Body of pancreas (tissue), 4 donors: Measurements from ENCODE around the gene NECTIN2. TPM values are rescaled to one million over a fixed set of nuclear protein-coding genes. Genes with fewer than 3 reads are reported as not detected.

Experiments used
- ATAC-seq: fragments of 150-250 bp; one replicate; pipeline ENCODE4 v1.9.1; 2016
- DNase-seq, 4 donors: peaks; one replicate each; pipeline ENCODE4 v3.0.0-alpha.2; 2019
- H3K27ac ChIP-seq, 4 donors: fragments of 200-600 bp; sonication (generic); 1 replicate in 3 of 4; 2 replicates in 1 of 4; pipeline versions ENCODE4 v1.5.1 to v1.6.1; 2016 to 2019; ENCODE audit warnings: mild to moderate bottlenecking in 1 of 4, mixed read lengths in 1 of 4, moderate library complexity in 1 of 4
- H3K27me3 ChIP-seq, 2 donors: fragments of 200-600 bp; sonication (generic); one replicate each; pipeline ENCODE4 v1.6.0; 2016; ENCODE audit warnings: mild to moderate bottlenecking in 1 of 2
- H3K36me3 ChIP-seq, 2 donors: fragments of 200-600 bp; sonication (generic); replicated peaks in 1 of 2; 2 replicates each; pipeline ENCODE4 v1.5.1; 2016; ENCODE audit warnings: low read depth in 2 of 2; ENCODE audit not compliant: insufficient read depth in 1 of 2
- H3K4me1 ChIP-seq: fragments of 200-600 bp; sonication (generic); one replicate; pipeline ENCODE4 v1.6.0; 2016
- H3K4me3 ChIP-seq, 2 donors: fragments of 200-600 bp; sonication (generic); 1 replicate in 1 of 2; 2 replicates in 1 of 2; pipeline ENCODE4 v1.5.1; 2016 to 2019
- H3K9me3 ChIP-seq, 3 donors: fragments of 200-600 bp; sonication (generic); 1 replicate in 2 of 3; 2 replicates in 1 of 3; pipeline ENCODE4 v1.5.1; 2016
- POLR2A ChIP-seq, 3 donors: fragments of 450-650 bp; IDR thresholded peaks; one replicate each; pipeline ENCODE4 v1.6.1; 2016; ENCODE audit warnings: antibody characterized with exemption in 3 of 3, mild to moderate bottlenecking in 2 of 3
- WGBS, 2 donors: methylation state at CpG; one replicate each; pipeline ENCODE4 v1.1.5; 2017; 5-methylcytosine and 5-hydroxymethylcytosine counted together
- intact Hi-C: fragments of 100-400 bp; cut with DNase I; formaldehyde crosslinking; loops from one replicate; pipeline ENCODE4 v1.15.1; 2023
- total RNA-seq, 2 donors: library from RNA; depleted of rRNA; stranded (reverse); fragments of >200 nt; gene quantifications; one replicate each; pipeline ENCODE4 v1.1.0, GENCODE V29; 2016
- TF ChIP-seq, protein P1 (sequence below), 7 experiments: fragments of 450-650 bp in 4 of 7; fragments of 200-600 bp in 3 of 7; sonication (generic) in 3 of 7; IDR thresholded peaks; one replicate each; pipeline ENCODE4 v1.5.1; 2016 to 2019; ENCODE audit warnings: antibody characterized with exemption in 7 of 7

Gene NECTIN2
- total RNA-seq, 2 donors from 2014 or later: 54.0 to 137 TPM

DNA sequence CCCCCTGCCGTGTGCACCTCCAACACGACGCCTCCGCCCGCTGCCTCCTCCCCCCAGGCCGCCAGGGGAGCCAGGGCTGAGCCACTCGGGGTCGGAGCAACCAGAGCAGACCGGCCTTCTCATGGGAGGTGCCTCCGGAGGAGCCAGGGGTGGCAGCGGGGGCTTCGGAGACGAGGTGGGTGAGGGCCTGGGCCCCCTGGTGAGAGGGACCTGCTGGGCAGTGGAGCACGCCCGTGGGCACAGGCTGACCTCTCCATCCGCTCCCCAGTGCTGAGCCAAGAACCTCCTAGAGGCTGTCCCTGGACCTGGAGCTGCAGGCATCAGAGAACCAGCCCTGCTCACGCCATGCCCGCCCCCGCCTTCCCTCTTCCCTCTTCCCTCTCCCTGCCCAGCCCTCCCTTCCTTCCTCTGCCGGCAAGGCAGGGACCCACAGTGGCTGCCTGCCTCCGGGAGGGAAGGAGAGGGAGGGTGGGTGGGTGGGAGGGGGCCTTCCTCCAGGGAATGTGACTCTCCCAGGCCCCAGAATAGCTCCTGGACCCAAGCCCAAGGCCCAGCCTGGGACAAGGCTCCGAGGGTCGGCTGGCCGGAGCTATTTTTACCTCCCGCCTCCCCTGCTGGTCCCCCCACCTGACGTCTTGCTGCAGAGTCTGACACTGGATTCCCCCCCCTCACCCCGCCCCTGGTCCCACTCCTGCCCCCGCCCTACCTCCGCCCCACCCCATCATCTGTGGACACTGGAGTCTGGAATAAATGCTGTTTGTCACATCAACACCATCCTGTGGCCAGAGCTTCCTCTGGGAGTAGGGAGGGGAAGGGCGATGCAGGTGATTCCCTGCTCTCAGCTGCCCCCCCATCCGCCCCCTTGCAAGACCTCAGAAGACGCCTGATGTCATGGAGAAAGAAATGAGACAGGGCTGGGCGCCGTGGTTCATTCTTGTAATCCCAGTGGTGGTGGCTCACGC is 25.2 kb upstream of the NECTIN2 start:
- H3K36me3 ChIP-seq: no peaks in the 10 kb centered on the region
- DNase-seq (peak in 1 of 4 donors; percentile 23), ATAC-seq (no peak)
- intact Hi-C loops: no loop called here
- no peak overlapping the region for H3K4me3 ChIP-seq
- H3K9me3 ChIP-seq: no peaks in the 10 kb centered on the region
- TF ChIP-seq, protein P1, sequence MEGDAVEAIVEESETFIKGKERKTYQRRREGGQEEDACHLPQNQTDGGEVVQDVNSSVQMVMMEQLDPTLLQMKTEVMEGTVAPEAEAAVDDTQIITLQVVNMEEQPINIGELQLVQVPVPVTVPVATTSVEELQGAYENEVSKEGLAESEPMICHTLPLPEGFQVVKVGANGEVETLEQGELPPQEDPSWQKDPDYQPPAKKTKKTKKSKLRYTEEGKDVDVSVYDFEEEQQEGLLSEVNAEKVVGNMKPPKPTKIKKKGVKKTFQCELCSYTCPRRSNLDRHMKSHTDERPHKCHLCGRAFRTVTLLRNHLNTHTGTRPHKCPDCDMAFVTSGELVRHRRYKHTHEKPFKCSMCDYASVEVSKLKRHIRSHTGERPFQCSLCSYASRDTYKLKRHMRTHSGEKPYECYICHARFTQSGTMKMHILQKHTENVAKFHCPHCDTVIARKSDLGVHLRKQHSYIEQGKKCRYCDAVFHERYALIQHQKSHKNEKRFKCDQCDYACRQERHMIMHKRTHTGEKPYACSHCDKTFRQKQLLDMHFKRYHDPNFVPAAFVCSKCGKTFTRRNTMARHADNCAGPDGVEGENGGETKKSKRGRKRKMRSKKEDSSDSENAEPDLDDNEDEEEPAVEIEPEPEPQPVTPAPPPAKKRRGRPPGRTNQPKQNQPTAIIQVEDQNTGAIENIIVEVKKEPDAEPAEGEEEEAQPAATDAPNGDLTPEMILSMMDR (IDR thresholded peaks at IDR 0.05): no peak
- no peak for TF ChIP-seq POLR2A (IDR thresholded peaks at IDR 0.05)
- H3K4me1 ChIP-seq: peaks cover 26% of the 10 kb centered on the region
- H3K27ac ChIP-seq: no peak overlapping the region
- H3K27me3 ChIP-seq: no peaks in the 10 kb centered on the region
- 75 to 78% methylated on average over 16 to 20 of the region's 35 CpGs for WGBS, 2 donors

DNA sequence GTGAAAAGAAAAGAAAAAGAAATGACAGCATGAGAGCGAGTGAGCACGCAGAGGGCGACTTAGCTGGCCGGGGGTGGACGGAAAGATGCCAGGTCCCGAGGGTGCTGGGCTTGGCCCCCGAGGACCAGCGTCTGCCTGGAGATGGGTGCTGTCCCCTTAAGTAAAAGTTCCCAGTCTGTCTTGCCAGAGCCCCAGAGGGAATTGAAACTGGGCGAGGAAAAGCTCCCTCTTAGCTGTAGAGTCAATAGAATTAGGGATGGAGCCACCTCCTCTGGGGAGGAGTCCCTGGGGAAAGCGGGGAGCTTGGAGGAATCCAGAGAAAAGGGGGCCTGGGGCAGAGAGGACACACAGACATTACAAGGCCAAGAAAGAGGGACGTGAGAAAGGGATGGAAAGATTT is 23.9 kb upstream of the NECTIN2 start:
- 82 to 85% methylated on average over 11 of the region's 11 CpGs for whole genome bisulfite sequencing, 2 donors
- DNase-seq (no peak), ATAC-seq (no peak)
- Histone ChIP-seq H3K9me3 (no peaks in the 10 kb centered on the region), H3K4me1 (peaks cover 26% of the 10 kb centered on the region), H3K4me3 (no peak overlapping the region), H3K36me3 (no peaks in the 10 kb centered on the region), H3K27me3 (no peaks in the 10 kb centered on the region), H3K27ac (no peak overlapping the region)
- intact Hi-C loops: no loop called here
- TF ChIP-seq POLR2A (IDR thresholded peaks at IDR 0.05): no peak
- TF ChIP-seq, protein P1 (IDR thresholded peaks at IDR 0.05): no peak

DNA sequence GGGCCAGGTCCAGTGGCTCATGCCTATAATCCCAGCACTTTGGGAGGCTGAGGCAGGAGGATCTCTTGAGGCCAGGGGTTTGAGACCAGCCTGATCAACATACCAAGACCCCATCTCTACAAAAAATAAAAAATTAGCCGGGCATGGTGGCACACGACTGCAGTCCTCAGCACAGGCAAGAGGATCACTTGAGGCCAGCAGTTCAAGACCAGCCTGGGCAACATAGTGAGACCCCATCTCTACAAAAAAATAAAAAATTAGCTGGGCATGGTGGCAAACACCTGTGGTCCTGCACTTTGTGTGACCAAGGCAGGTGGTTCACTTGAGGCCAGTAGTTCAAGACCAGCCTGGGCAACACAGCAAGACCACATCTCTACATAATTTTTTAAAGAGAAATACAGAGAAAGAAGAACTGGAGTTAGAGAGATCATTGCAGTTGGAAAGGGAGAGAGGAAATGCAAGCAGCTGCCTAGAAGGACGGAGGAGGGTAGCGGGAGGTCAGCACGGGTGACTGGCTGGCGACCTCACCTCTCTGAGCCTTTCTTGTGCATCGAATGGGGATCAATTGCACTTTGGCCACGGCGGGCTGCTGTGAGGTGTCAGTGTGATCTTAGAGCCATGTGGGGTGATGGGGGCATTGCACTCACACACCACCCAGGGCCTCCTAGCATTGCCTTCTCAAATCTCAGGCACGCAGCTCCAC is 23.3 kb upstream of the NECTIN2 start:
- TF ChIP-seq, protein P1 (IDR thresholded peaks at IDR 0.05): no peak
- no peak for TF ChIP-seq POLR2A (IDR thresholded peaks at IDR 0.05)
- no peak overlapping the region for H3K27ac ChIP-seq
- ATAC-seq: no peak

DNA sequence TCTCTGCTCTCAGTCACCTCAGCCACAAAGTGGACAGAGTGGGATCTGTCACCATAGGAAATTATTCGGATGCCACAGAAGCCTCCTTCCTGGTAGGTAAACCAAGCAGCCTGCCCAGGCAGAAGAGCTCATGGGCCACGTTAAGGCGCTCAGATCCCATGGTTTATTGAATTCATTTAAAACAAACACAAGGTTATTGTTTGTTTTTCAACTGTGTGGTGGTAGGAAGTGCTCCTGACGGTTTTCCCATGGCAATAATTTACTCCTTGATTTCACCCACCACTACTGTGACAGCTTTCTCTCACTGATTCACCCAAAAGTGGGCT is 22.8 kb upstream of the NECTIN2 start:
- no peak for ATAC-seq

More for the DNA sequence above, 23.3 kb upstream of the NECTIN2 start:
- H3K4me1 ChIP-seq: peaks cover 26% of the 10 kb centered on the region
- H3K27me3 ChIP-seq: no peaks in the 10 kb centered on the region
- no peak overlapping the region for H3K4me3 ChIP-seq
- DNase-seq: peak in 1 of 4 donors; percentile 32
- 71 to 79% methylated on average over 9 to 10 of the region's 10 CpGs for WGBS, 2 donors
- H3K36me3 ChIP-seq: no peaks in the 10 kb centered on the region
- no peaks in the 10 kb centered on the region for H3K9me3 ChIP-seq
- intact Hi-C loops: no loop called here

More for the DNA sequence above, 22.8 kb upstream of the NECTIN2 start:
- WGBS, 2 donors: 9 to 16% methylated on average over 4 of the region's 4 CpGs
- TF ChIP-seq, protein P1 (IDR thresholded peaks at IDR 0.05): no peak
- no peak for TF ChIP-seq POLR2A (IDR thresholded peaks at IDR 0.05)
- Histone ChIP-seq H3K36me3 (no peaks in the 10 kb centered on the region), H3K4me1 (peaks cover 26% of the 10 kb centered on the region), H3K4me3 (no peak overlapping the region), H3K9me3 (no peaks in the 10 kb centered on the region), H3K27ac (no peak overlapping the region), H3K27me3 (no peaks in the 10 kb centered on the region)
- intact Hi-C loops: no loop called here
- no peak for DNase-seq
